Subcutaneous adipose tissue (tissue), 4 donors: ENCODE measurements around the gene WDR7. TPM values are rescaled to one million over a fixed set of nuclear protein-coding genes. Genes with fewer than 3 reads are reported as not detected.

Experiments
- total RNA-seq, 4 donors: library from RNA; depleted of rRNA; stranded (reverse); fragments of >200 nt; gene quantifications; one replicate each; pipeline ENCODE4 v1.1.0, GENCODE V29; 2016
- TF ChIP-seq, protein P1 (sequence below): fragments of 450-650 bp; IDR thresholded peaks from one replicate; pipeline ENCODE4 v1.5.1; 2016; ENCODE audit warnings: low read depth, mild to moderate bottlenecking, control low read depth, antibody characterized with exemption, moderate library complexity

WDR7 gene
- total RNA-seq, 4 donors from 2014 or later: 28.7 to 46.1 (median 37.4) TPM

DNA sequence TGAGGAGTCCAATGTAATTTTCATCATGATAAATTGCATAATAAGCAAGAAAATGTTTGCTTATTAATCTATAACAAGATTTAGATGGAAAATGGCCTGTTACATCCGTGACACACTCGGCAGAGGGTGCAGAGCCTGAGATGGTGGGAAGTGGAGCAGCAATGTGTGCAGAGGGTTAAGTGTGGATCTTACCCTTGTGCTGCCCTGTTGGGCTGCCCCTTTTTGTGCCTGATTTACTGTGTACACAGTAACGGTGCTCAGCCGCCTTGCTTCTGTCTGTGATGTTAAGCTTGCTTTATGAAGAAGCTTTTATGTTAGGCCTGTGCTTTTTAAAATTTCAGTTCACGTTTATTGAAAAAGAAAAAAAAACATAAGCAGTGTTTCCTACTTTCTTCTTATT is 275.6 kb downstream of the WDR7 start:
- TF ChIP-seq, protein P1, sequence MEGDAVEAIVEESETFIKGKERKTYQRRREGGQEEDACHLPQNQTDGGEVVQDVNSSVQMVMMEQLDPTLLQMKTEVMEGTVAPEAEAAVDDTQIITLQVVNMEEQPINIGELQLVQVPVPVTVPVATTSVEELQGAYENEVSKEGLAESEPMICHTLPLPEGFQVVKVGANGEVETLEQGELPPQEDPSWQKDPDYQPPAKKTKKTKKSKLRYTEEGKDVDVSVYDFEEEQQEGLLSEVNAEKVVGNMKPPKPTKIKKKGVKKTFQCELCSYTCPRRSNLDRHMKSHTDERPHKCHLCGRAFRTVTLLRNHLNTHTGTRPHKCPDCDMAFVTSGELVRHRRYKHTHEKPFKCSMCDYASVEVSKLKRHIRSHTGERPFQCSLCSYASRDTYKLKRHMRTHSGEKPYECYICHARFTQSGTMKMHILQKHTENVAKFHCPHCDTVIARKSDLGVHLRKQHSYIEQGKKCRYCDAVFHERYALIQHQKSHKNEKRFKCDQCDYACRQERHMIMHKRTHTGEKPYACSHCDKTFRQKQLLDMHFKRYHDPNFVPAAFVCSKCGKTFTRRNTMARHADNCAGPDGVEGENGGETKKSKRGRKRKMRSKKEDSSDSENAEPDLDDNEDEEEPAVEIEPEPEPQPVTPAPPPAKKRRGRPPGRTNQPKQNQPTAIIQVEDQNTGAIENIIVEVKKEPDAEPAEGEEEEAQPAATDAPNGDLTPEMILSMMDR: no peak

DNA sequence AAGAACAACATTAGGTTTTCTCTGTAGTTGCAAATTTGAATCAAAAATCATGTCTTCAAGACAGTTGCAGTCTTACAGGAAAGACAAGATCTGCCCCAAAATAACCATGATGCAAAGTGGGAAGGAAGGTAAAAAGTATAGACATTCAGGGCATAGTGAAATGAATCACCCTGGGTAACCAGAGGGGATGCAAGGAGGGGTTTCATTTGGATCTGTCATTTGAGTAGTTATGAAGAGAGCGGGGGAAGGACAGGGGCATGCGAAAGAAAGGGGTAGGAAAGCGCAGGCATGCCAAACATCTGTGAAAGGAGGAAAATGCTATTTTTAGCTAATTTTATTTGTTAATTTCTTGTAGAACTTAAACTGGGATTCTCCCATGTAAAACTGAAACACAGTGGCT is 276.6 kb downstream of the WDR7 start:
- TF ChIP-seq, protein P1: no peak

DNA sequence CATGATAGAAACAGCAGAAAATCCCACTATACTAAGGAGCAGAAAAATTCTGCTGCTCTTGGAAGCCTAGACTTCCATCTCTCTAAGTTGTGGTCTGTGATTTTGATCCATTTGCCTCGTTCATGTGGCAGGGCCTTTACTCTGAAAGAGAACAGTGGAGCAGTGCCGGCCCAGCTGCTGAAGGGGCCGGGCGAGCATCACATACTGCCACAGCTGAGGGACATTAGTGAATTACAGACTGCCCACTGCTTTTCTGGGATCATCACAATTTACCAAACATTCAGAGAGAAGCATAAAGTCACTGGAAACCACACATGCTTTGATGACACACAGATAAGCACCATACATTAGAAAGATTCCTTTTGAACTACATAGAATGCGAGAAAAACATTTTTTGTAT is 278.7 kb downstream of the WDR7 start:
- TF ChIP-seq, protein P1: no peak

DNA sequence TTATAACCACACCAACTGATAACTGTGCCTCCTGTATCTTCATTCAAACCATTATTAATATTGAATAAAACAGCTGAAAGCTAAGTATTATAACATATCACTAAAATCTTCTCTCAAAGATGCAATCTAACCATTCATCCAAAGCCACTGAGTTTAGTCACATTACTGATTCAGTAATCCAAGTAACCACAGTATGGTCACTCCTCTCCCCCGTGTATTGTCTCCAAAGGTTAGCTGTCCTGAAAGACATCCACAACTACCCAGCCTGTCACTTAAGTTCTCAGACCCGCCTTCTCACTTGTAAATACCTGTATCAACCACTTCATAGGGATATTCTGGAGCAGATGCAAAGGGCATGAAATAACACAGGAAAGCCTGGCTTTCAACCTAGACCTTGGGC is 282.3 kb downstream of the WDR7 start:
- TF ChIP-seq, protein P1: no peak

DNA sequence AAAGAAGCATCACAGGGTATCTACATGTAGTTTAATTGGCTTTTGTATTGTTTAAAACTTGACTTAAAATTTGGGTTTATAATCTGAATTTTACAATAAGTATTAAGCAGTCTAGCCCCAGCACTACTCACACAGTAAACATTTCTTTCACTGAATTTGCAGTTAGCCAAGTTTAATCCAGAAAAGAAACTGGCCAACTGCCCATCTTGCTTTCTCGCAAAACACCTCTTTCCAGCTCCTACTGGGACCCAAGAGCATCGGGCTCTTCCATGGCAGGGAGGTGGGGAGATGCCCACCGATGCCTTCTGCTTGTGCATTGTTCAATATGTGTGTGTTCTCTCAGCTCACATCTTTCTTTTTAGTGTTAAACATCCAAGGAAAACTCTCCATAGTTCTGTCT is 283.0 kb downstream of the WDR7 start:
- TF ChIP-seq, protein P1: no peak

DNA sequence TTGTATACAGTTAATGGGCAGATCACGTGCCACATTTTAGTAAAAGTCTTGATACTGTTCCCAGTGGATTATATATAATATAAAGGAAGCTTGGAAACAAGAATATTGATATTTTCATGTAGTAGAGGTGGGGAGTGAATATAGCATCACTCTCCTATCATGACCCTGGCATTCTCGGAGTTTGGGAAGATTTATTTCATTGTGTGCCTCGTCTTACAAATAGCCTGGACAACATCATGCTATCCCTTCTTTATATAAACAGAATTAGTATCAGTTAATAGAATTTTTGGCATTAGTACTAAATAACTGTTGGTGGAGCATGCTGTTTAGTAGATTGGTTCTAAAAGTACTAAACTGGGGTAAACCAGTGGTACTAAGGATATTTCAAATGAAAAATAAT is 283.7 kb downstream of the WDR7 start:
- TF ChIP-seq, protein P1: no peak

DNA sequence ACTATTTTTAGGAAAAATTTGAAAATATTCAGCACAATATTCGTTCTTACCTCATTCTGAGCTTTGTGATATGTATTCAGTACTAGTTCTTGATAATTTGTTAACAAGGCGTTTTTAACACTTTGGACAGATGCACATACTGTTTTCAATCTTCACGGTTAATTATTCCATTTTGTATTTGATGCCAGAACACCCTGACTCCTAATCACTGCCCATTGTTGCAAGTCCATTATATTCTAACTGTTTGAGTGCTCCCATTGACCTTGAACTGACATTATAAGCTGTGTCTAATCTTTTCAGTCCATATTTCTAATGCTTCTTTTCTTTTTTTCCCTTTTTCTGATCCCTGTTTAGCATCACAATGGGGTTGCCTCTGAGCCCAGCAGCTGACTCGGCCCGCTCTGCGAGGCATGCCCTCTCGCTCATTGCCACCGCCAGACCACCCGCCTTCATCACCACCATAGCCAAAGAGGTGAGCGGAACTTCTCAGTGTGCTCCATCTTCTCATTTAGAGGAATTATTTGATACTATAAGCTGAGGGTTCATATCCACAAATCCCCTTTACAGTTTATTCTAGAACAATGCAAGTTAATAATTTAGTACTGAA is 284.4 kb downstream of the WDR7 start:
- TF ChIP-seq, protein P1: no peak
